H1 (cell line): Measurements from ENCODE around the gene FAM53A. TPM values are rescaled to one million over a fixed set of nuclear protein-coding genes. Genes with fewer than 3 reads are reported as not detected.

ENCODE experiments used
- CHD7 ChIP-seq: fragments of 300-600 bp; sonication (generic); IDR thresholded peaks from 2 replicates; pipeline ENCODE4 v1.7.1; 2012; ENCODE audit warnings: low read length, moderate library complexity, mild to moderate bottlenecking, inconsistent platforms; ENCODE audit not compliant: insufficient replicate concordance
- KDM1A ChIP-seq: fragments of 200-600, 300-600 bp; sonication (generic); IDR thresholded peaks from 2 replicates; pipeline ENCODE4 v1.7.1; 2016; ENCODE audit warnings: mild to moderate bottlenecking, low read length, borderline replicate concordance
- POLR2AphosphoS5 ChIP-seq: IDR thresholded peaks from 2 replicates; pipeline ENCODE4 v1.6.1; 2011; ENCODE audit warnings: low read depth, low read length
- SIX5 ChIP-seq: IDR thresholded peaks from 2 replicates; pipeline ENCODE4 v1.6.1; 2011; ENCODE audit warnings: mild to moderate bottlenecking, low read depth, low read length
- polyA plus RNA-seq, 7 experiments: library from polyadenylated mRNA; depleted of rRNA in 3 of 7; stranded (reverse) in 5 of 7; unstranded in 2 of 7; fragments of >200 nt in 5 of 7; fragments of 200-250 nt in 2 of 7; gene quantifications; 1 replicate in 5 of 7; 2 replicates in 1 of 7; 4 replicates in 1 of 7; pipeline versions ENCODE4 v1.2.1 to v1.2.3, GENCODE V29; 2011 to 2013; ENCODE audit warnings: missing spikeins in 2 of 7, mixed read lengths in 2 of 7
- total RNA-seq: library from RNA; stranded (reverse); fragmentation: NEBNext Ultra II Directional; extraction: Animal tissue kit (Norgen Biotek cat#: 25700); gene quantifications from 2 replicates; pipeline ENCODE4 v1.2.1, GENCODE V29; 2021

The FAM53A gene
- total and polyA plus RNA-seq, 2 of the 8 experiments (the other 6 are each of a cell fraction or from before 2014, with no cell fraction given): 1.9 to 2.0 TPM

- no peak for TF ChIP-seq CHD7
- no peak for TF ChIP-seq SIX5
- TF ChIP-seq KDM1A: no peak
- TF ChIP-seq POLR2AphosphoS5: no peak
Measured at GRCh38 chr4:1655676-1656075, 28.4 kb downstream of the FAM53A start (continued).
